Hepatocyte (in vitro differentiated cells): Measurements from ENCODE around the gene RGS10.

Experiments
- EZH2 ChIP-seq: fragments of 200-600 bp; sonication (generic); IDR thresholded peaks from 2 replicates; pipeline ENCODE4 v1.6.1; 2016; ENCODE audit warnings: antibody characterized with exemption, mild to moderate bottlenecking, borderline replicate concordance
- TF ChIP-seq, protein P1 (sequence below): fragments of 200-600 bp; sonication (generic); IDR thresholded peaks from 2 replicates; pipeline ENCODE4 v1.5.1; 2016; ENCODE audit warnings: antibody characterized with exemption, mild to moderate bottlenecking; ENCODE audit not compliant: poor library complexity

GRCh38 chr10:119493155-119493554, 49.4 kb downstream of the RGS10 start:
- TF ChIP-seq, protein P1, sequence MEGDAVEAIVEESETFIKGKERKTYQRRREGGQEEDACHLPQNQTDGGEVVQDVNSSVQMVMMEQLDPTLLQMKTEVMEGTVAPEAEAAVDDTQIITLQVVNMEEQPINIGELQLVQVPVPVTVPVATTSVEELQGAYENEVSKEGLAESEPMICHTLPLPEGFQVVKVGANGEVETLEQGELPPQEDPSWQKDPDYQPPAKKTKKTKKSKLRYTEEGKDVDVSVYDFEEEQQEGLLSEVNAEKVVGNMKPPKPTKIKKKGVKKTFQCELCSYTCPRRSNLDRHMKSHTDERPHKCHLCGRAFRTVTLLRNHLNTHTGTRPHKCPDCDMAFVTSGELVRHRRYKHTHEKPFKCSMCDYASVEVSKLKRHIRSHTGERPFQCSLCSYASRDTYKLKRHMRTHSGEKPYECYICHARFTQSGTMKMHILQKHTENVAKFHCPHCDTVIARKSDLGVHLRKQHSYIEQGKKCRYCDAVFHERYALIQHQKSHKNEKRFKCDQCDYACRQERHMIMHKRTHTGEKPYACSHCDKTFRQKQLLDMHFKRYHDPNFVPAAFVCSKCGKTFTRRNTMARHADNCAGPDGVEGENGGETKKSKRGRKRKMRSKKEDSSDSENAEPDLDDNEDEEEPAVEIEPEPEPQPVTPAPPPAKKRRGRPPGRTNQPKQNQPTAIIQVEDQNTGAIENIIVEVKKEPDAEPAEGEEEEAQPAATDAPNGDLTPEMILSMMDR, result no peak
- TF ChIP-seq EZH2, result no peak
